Esophagus mucosa (tissue), 1 donor: ENCODE data around the gene ALK. TPM values are rescaled to one million over a fixed set of nuclear protein-coding genes. Genes with fewer than 3 reads are reported as not detected.

Experiments
- ATAC-seq: fragments of 200-7000 bp; cut with Tn5 transposase; one replicate; pipeline ENCODE4 v1.9.1; 2020
- total RNA-seq: library from RNA; stranded (reverse); gene quantifications from one replicate; pipeline ENCODE4 v1.2.4, GENCODE V29; 2023
- donor health status: DM: yes; HTN: yes; CAD: no.

ALK gene
- total RNA-seq, 1 donor from 2014 or later: 0.04 TPM

- no peak for ATAC-seq
These were observed 278.2 kb downstream of the ALK start for GRCh38 chr2:29643196-29643595.

- peak; percentile 29 for ATAC-seq
These were observed 281.0 kb downstream of the ALK start for GRCh38 chr2:29640360-29640759.

DNA sequence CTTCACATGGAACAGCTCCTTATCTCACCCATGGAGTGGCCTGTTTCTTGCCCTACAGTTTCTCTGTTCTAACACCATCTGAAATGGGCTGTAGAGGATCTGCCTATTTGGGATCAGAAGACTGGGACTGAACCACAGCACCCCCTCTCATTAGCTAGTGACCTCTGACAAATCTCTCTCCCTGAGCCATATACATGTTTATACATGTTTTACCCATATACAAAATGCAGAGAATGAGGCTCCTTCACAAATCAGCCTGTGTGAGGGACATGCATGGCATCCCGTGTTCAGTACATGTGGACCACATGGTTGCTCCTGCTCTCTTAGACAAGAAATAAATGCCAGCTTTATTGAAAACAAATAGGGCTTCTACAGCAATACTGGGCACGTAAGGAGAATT lies 282.7 kb downstream of the ALK start:
- ATAC-seq: no peak

DNA sequence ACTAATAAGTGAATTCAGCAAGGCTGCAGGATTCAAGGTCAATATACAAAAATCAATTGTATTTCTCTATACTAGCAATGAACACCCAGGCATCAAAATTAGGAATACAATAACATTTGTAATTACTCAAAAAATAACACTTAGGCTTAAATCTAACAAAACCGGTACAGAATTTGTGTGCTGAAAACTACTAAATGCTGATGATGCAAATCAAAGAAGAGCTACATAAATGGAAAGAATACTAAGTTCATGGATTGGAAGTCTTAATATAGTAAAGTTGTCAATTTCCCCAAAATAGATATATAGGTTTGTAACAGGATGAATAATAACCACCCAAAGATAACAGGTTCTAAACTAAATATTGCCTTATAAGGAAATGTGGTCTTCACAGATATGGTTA lies 286.5 kb downstream of the ALK start:
- ATAC-seq: no peak

GRCh38 chr2:29632018-29632417 lies 289.4 kb downstream of the ALK start:
- no peak for ATAC-seq

DNA sequence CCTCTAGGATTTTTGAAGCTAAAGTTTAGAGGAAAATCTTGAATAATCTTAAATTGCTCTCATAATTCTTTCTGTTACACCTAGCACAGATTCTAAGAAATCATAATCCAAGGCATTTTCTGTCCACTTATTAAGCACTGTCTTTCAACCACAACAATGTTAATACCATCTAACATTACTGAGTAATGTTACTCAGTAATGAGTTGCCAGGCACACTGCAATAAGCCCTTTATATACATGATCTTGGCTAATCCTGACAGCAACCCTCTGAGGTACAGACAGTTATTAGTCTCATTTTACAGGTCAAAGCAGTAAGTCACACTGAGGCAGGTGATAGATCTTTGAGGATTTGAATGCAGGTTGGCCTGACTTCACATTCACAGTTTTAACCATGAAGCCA lies 291.9 kb downstream of the ALK start:
- ATAC-seq: no peak

GRCh38 chr2:29628862-29629261 lies 292.5 kb downstream of the ALK start:
- ATAC-seq: no peak

GRCh38 chr2:29628108-29628745 lies 293.2 kb downstream of the ALK start:
- ATAC-seq: no peak

- ATAC-seq: no peak
These were observed 294.1 kb downstream of the ALK start for GRCh38 chr2:29627279-29627711.

DNA sequence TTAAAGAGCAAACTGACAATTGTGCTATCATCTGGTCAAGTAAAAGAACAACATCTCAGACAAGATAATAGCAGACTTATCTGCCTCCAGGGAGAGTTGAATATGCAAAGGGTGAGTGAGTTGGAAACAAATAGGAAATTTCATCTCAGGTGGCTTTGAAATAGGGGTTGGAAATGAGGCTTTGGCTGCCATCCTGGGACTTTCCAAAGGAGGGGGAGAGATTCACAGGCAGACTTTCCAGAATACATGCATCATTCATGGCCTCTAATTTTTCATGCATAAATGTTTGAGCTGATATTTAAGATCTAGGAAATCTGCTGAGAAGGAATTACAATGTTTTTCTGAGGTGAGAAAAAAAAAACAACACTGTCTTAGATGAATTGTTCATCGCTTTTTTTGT lies 300.5 kb downstream of the ALK start:
- ATAC-seq: no peak

- ATAC-seq: no peak
These were observed 301.7 kb downstream of the ALK start for GRCh38 chr2:29619689-29620088.

GRCh38 chr2:29618024-29618423 lies 303.4 kb downstream of the ALK start:
- no peak for ATAC-seq

GRCh38 chr2:29617351-29617750 lies 304.0 kb downstream of the ALK start:
- no peak for ATAC-seq

- ATAC-seq: no peak
These were observed 304.8 kb downstream of the ALK start for GRCh38 chr2:29616569-29616968.

DNA sequence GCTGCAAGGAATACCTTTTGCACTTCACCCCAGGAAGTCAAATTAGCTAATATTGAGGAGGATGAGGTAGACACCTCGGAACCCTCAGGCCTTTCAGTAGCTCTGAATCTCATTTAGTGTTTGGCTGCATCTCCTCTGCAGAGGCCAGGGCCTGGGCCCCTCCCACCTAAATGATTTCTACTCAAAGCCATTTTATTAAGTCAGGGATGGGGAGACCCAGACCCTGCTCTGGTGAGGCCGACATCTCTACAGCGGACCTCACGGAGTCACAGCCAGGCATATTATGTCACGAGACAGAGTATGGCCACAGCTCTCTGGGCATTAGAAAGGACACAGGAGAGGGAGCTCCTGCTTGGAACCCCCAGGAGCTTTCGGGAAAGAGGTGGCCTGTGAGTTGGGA lies 305.5 kb downstream of the ALK start:
- ATAC-seq: no peak

DNA sequence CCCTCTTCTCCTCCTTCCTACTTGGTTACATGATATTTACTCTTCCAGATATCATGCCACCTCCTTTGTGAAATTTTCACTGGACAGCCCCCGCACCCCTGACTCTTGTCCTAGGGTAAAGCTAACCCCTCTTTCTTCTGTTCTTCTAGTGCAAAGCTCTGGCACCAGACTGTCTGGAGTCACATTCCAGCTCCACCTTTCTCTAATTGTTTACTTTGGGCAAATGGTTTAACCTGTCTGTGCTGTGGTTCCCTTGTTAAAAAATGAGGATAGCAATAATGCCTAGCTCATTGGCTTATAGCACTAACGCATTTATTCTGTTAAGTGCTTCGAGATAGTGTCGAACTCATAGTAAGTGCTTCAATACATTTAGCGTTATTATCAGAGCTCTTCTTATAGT lies 306.2 kb downstream of the ALK start:
- no peak for ATAC-seq

- no peak for ATAC-seq
These were observed 307.0 kb downstream of the ALK start for GRCh38 chr2:29614295-29614830.

DNA sequence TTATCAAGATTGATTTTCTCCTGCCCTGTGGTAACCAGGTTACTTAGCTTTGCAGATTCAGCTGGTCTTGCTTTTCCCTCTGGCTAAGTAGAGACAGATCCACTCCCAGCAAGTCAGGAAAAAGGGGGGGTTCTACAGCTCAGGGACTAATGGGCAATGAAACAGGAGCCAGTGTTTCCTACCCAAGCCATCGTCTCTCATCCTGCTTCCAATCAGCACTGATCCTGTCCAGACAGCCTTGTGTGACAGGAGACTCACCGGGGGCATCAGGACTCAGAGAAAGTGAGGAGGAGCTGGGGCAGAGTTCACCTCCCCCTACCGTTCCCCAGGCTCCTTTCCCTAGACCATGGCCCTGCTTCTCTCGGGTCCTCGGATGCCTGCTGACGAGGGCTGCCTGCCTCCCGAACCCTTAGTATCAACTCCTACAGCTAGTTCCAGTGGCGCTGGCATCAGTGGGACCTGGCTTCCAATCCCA lies 307.6 kb downstream of the ALK start:
- ATAC-seq: no peak

GRCh38 chr2:29613067-29613466 lies 308.3 kb downstream of the ALK start:
- no peak for ATAC-seq

- ATAC-seq: no peak
These were observed 308.8 kb downstream of the ALK start for GRCh38 chr2:29612568-29612967.

- peak; percentile 47 for ATAC-seq
These were observed 309.5 kb downstream of the ALK start for GRCh38 chr2:29611850-29612249.

DNA sequence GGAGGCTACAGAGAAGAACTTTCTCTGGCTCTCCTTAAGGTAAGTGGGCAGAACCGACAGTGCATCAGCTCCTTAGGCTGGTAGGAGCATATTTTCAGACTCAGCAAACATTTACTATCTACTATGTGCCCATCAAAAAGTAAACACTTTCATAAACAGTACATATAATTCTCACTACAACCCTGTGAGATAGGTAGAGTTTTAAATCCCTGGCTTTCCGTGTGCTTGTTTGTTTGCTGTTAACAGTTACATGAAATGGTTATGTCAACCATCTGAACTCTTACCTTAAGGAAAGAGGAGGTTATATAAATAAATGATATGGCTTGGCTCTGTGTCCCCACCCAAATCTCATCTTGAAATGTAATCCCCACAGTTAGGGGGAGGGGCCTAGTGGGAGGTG lies 310.1 kb downstream of the ALK start:
- no peak for ATAC-seq

GRCh38 chr2:29610569-29610968 lies 310.8 kb downstream of the ALK start:
- no peak for ATAC-seq

DNA sequence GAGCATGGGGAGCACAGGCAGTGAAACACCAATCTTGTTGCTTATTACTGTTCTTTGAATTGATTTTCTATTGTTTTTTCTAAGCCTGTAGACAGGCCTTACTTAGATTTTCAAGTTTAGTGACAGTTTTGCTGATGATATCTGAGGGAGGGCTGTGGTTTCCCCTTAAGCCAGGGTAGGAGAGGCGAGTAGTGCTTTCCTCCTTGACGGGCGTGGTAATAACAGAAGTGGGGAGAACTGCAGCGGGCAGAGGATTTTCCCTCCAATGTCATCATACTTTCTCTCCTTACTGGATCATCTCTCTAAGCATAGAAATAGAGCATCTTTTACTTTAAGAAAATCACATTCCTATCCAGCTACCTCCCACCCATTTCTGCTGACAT lies 314.4 kb downstream of the ALK start:
- ATAC-seq: no peak
